ENCODE data around the gene MYL6.

MYL6 gene

DNA sequence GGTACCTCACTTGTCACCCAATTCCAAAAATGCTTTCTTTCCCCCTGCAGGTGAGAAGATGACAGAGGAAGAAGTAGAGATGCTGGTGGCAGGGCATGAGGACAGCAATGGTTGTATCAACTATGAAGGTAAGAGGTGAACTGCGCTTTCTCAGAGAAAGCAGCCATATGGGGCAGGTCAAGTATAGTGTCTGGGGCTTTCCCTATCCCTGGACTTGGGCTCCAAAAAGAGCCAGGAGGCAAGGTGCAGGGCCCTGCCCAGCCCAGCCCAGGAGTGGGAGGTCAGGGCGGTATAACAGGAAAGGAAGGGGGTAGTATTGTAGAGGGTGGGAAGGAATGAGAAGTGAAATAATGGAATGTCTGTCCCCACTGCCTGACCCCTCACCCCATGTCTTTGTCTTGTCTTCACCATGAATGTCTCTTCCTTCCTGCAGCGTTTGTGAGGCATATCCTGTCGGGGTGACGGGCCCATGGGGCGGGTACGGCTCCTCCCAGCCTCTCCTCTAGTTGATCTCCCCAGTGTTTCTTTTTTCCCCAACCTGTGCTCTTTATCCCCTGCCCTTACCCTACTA, 2.1 kb downstream of the MYL6 start:
- Mint-ChIP-seq H3K36me3 (peaks cover 11% of the 10 kb centered on the region), H3K27me3 (no peaks in the 10 kb centered on the region), H3K4me1 (peaks cover 42% of the 10 kb centered on the region), H3K9me3 (no peaks in the 10 kb centered on the region), H3K27ac (peak overlapping the region; percentile 87), H3K4me3 (peak overlapping the region; percentile 91)

DNA sequence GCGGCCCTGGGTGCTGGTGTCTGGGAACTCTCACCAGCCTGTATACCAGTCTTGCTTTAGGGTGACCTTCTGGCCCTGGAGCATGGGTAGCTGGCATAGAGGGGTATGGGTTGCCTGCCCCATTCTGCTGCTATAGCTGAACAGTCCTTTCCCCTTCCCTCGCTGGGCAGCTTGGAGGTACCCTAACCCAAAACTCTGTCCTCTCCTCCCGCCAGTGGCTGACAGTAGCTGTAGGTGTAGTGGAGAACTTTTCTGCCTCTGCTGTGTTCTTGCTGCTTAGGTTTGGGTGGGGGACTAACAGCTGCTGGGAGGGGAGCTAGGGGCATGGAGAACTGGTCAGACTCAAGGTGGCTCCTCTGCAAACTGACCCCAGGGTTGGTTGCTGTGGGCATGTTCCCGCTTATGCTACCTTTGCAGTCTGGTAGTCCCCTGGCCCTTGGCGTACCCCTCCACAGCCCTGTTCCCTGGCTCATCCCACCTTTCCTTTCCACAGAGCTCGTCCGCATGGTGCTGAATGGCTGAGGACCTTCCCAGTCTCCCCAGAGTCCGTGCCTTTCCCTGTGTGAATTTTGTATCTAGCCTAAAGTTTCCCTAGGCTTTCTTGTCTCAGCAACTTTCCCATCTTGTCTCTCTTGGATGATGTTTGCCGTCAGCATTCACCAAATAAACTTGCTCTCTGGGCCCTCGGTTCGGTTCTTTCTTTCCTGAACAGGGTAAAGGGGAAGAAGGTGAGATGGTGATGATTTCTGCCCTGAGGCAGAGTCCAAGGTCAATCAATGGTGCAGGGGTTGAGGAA, 2.9 kb downstream of the MYL6 start:
- Mint-ChIP-seq H3K27ac (peak overlapping the region; percentile 87), H3K36me3 (peaks cover 14% of the 10 kb centered on the region), H3K9me3 (no peaks in the 10 kb centered on the region), H3K27me3 (no peaks in the 10 kb centered on the region), H3K4me3 (peak overlapping the region; percentile 91), H3K4me1 (peaks cover 38% of the 10 kb centered on the region)

DNA sequence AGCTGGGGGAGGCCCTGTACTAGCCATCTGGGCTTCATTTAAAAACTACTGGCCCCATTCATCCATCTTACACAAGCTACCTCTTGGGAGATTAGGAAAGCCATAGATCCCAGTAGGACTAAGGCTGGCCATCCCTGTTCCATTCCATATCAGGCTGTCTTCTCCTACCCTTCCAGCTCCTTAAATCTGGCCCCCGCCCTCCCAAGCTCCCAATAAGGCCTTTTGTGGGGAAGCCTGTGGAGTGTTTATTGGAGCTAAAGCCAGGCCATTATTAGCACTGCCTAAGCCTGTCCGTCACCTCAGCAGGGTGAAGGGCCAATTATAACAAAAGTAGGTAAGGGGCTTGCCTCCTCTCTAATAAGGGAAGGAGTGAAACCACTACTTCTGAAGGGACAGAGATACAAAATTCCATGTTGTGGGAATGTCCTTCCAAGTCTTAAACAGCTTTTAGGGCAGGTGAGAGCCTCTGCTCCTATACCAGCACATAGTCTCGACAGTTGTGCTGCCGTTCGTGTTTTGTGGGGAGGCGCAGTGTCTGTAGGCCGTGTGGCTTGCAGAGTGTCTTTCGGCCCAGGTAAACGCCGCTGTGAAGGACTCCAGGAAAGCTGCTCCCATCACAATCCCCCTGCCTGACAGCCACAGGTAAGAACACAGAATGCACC, 3.7 kb downstream of the MYL6 start:
- H3K4me1 Mint-ChIP-seq: peaks cover 38% of the 10 kb centered on the region
- H3K27me3 Mint-ChIP-seq: no peaks in the 10 kb centered on the region
- no peaks in the 10 kb centered on the region for H3K9me3 Mint-ChIP-seq
- peak overlapping the region; percentile 53 for H3K4me3 Mint-ChIP-seq
- peak overlapping the region; percentile 87 for H3K27ac Mint-ChIP-seq
- peaks cover 14% of the 10 kb centered on the region for H3K36me3 Mint-ChIP-seq

DNA sequence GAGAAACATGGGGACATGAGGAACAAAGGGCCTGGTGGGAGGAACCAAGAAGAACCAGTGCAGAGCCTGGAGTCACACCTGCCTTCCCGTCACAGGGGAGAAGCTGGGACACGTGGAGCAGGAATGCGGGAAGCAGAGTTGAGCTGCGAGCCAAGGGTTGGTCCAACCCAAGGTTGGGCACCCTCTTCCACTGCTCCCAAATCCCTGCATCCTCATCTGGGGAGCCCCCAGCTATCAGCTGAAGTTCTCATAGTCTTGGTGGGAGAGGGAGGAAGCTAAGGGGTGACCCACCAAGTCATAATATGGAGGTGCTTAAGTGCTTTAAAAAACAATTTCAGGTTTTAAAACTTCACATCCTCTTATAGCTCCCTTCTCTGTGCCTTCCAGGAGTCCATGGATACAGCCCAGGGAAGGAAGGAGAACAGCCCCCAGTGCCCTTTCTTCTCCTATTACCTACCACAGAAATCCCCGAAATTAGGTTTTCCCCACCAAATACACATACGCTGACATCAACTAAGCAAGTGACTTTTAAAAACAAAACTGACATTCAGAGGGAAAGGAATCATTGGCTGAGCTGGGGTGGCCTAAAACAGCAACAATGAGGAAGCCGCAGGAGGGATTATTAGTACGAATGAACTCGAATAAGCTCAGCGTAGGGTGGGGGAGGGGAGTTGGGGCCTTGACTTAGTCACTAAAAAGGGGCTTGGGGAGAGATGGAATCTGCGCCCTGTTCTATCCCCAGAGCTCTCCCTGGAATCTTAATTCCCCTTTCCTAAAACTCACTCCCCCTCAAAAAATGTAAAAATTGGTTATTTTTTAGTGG, 4.5 kb downstream of the MYL6 start:
- Mint-ChIP-seq H3K27me3 (no peaks in the 10 kb centered on the region), H3K4me3 (no peak overlapping the region), H3K36me3 (peaks cover 14% of the 10 kb centered on the region), H3K27ac (peak overlapping the region; percentile 47), H3K9me3 (no peaks in the 10 kb centered on the region), H3K4me1 (peaks cover 30% of the 10 kb centered on the region)

DNA sequence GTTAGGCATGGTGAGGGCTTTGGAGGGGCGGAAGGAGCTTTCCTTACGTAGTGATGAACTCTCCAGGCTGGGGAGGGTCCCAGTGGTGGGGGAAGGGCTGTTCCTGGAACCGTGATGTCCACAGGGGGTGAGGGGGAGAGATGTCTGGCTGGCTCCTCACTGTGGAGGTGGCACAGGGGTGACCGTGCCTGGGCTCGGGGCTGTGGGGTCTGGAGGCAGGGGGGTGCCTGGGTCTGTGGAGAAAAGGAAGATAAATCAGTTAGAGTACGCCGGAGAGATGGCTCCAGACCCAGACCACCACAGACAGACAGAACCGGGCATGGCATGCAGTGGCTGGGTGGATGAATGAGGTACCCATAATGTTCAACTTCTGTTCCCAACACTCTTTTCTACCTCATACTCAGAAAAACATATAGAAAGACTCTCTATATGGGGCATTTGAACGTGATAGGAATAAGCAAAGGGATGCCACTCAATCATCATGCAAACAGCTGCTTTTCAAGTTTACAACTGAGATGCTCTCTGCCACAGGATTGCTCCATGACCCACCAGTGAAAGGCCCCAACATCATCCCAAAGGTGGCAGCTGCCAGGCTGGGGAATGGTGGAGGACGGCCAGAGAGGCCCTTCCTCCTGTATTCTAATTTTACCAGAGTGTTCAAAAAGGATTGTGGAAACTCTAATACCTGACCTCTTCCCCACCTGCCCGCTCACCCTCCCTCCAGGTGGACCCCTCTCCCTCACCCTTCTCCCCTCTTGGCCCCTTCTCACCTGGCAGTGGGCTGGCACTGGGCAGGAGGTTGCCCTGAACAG, 5.6 kb downstream of the MYL6 start:
- Mint-ChIP-seq H3K27me3 (no peaks in the 10 kb centered on the region), H3K9me3 (no peaks in the 10 kb centered on the region), H3K27ac (peak overlapping the region; percentile 48), H3K4me3 (no peak overlapping the region), H3K36me3 (peaks cover 17% of the 10 kb centered on the region), H3K4me1 (peaks cover 29% of the 10 kb centered on the region)

DNA sequence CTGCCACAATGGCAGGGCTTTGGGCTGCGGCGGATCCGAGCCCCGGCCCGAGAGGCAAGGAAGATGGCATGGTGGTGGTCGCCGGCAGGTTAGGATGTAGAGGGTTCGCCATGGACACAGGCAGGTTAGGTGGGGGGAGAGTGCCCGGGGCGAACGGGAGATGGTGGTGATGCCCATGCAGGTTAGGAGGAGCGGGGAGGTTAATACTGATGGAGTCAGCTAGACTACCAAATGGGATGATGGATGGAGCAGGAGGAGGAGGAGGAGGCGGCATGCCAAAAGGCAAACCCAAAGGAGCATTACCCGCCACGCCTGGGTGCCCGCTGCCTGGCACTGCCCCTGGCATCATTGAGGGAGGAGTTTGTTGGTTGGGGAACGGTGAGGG, 6.2 kb downstream of the MYL6 start:
- no peaks in the 10 kb centered on the region for H3K9me3 Mint-ChIP-seq
- peaks cover 24% of the 10 kb centered on the region for H3K4me1 Mint-ChIP-seq
- peak overlapping the region; percentile 48 for H3K27ac Mint-ChIP-seq
- H3K36me3 Mint-ChIP-seq: peaks cover 12% of the 10 kb centered on the region
- no peaks in the 10 kb centered on the region for H3K27me3 Mint-ChIP-seq
- no peak overlapping the region for H3K4me3 Mint-ChIP-seq

DNA sequence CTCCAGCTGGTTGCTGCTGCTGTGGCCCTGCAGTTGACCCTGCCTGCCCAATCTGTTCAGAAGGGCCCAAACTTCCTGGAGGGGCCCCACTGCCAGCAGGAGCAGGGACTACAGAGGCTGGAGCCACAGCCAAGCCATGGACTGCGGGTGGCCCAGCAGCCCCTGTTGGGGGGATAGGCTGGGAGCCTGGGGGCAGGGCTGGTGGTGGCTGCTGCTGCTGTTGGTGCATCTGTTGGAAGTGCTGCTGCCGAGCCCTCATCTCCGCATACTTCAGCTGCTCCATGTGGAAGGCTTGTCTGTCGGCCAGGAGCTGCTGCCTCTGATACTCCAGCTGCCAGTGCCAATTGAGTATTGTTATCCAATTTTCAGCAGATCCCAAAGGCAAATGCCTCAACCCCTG, 7.2 kb downstream of the MYL6 start:
- Mint-ChIP-seq H3K4me1 (peaks cover 14% of the 10 kb centered on the region), H3K36me3 (peaks cover 17% of the 10 kb centered on the region), H3K27me3 (no peaks in the 10 kb centered on the region), H3K4me3 (no peak overlapping the region), H3K9me3 (no peaks in the 10 kb centered on the region), H3K27ac (peak overlapping the region; percentile 62)

DNA sequence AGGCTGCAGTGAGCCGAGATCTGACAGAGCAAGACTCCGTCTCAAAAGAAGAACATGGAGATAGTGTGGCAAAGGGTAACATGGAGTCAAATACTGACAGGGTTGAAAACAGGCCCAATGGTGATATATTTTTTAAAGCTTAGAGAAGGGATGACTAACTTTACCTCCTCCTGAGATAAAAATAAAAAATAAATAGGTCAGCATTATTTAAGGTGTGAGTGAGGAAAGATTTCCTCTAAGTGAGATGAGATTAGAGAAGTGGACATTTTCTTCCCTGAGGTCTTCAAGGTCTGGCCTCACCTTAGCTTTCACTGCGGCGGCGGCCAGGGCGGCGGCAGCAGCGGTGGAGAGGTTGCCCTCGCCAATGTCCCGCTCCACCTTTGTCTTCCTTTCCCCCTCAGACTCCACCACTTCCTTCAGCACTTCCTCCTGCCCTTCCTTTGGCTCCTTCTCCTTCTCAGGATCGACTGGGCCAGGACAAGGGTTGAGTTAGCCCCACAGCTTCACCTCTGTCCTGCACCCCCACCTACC, 11.1 kb downstream of the MYL6 start:
- H3K4me3 Mint-ChIP-seq: no peak overlapping the region

DNA sequence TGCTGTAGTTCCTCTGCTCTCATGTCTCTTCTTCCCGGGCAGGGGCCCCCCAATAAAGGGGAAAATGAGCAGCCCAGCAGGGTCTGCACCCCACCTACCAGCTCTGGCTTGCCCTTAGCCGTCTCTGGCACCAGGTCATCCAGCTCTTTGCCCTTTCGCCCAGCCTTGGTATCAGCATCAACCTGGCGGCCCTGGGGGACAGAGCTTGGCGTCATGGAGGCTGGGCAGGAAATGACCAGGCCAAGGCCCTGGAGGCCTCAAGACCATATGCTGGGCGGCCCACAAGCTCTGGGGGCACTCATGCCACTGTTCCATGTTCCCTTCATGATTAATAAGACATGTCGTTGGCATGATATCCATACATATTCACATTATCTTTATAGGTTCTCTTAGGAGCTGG, 14.7 kb downstream of the MYL6 start:
- no peak overlapping the region for H3K4me3 Mint-ChIP-seq
- H3K9me3 Mint-ChIP-seq: no peaks in the 10 kb centered on the region
- H3K27me3 Mint-ChIP-seq: no peaks in the 10 kb centered on the region
- no peak overlapping the region for H3K27ac Mint-ChIP-seq
- H3K36me3 Mint-ChIP-seq: peaks cover 20% of the 10 kb centered on the region
- H3K4me1 Mint-ChIP-seq: no peaks in the 10 kb centered on the region

More for the DNA sequence above, 11.1 kb downstream of the MYL6 start:
- Mint-ChIP-seq H3K9me3 (no peaks in the 10 kb centered on the region), H3K27ac (no peak overlapping the region), H3K36me3 (peaks cover 16% of the 10 kb centered on the region), H3K4me1 (no peaks in the 10 kb centered on the region), H3K27me3 (no peaks in the 10 kb centered on the region)

DNA sequence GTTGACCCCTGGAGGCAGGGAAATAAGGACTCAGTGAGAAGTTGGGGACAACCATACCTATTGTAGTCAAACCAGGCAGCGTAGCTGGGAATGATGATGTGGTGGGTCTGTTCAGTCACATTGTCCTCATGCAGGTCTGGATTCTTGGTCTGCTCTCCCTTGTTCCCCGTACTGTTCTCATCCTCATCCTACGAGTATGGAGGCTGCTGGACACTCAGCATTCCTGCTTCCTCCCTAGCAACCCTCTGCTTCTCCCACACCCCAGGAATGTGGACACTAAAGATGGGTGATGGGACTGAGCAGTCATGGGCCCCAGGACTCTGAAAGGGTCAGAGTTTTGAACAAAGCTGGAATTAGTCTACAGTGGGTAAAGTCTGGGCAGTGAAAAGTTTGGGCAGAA, 20.2 kb downstream of the MYL6 start:
- no peaks in the 10 kb centered on the region for H3K9me3 Mint-ChIP-seq
- H3K4me3 Mint-ChIP-seq: no peak overlapping the region
- no peaks in the 10 kb centered on the region for H3K27me3 Mint-ChIP-seq
- no peaks in the 10 kb centered on the region for H3K4me1 Mint-ChIP-seq
- peaks cover 20% of the 10 kb centered on the region for H3K36me3 Mint-ChIP-seq
- no peak overlapping the region for H3K27ac Mint-ChIP-seq

DNA sequence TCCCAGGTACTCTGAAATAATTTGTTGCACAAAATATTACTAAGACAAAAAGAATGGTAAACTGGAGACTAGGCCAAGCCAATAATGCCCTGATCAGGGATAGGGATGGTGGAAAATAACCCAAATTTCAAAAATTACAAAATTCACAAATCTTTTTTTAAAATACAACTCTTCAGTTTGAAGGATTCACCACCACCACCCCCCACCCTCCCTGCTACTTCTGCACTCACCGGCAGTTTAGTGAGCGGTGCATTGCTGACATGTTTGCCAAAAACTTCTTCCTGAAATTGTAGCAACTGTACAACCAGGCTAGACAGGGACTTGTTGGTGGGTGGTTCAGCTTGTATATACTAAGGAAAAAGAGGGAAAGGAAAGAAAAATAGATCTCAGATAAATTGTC, 28.8 kb downstream of the MYL6 start:
- no peaks in the 10 kb centered on the region for H3K9me3 Mint-ChIP-seq
- no peaks in the 10 kb centered on the region for H3K27me3 Mint-ChIP-seq
- peak overlapping the region; percentile 90 for H3K4me3 Mint-ChIP-seq
- H3K36me3 Mint-ChIP-seq: peaks cover 6% of the 10 kb centered on the region
- peaks cover 38% of the 10 kb centered on the region for H3K4me1 Mint-ChIP-seq
- H3K27ac Mint-ChIP-seq: peak overlapping the region; percentile 85

DNA sequence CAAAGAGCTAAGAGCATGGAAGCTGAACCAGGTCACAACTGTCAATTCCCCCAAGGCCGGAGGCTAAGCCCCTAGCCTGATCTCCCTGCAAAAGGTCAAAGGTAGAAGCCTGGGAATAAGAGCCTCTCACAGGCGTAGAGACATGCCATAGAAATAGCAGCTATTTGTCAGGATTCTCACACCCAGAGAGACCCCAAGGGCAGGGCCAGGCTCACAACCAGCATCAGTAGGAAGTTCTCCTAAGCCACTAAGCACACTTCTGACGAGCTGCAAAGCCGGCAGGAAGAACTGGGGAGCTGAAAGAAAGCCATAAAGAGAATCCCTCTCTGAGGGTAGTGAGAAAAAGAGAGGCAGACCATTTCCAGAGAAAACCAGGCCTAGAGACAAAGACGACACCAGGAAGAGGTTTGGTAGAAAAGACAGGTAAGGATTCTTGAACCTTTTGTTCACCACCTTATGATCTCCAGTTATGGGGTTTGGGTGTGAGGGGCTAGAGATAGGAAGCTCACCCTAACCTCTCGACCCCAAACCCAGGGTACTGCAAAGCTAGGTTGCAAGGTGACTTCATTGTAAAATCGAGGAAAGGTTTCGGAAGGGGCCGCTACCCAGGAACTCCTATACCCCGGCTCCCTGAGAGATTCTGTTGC, 30.1 kb downstream of the MYL6 start:
- Mint-ChIP-seq H3K27ac (peak overlapping the region; percentile 91), H3K36me3 (peaks cover 6% of the 10 kb centered on the region), H3K4me1 (peaks cover 45% of the 10 kb centered on the region), H3K4me3 (peak overlapping the region; percentile 90), H3K9me3 (no peaks in the 10 kb centered on the region), H3K27me3 (no peaks in the 10 kb centered on the region)

DNA sequence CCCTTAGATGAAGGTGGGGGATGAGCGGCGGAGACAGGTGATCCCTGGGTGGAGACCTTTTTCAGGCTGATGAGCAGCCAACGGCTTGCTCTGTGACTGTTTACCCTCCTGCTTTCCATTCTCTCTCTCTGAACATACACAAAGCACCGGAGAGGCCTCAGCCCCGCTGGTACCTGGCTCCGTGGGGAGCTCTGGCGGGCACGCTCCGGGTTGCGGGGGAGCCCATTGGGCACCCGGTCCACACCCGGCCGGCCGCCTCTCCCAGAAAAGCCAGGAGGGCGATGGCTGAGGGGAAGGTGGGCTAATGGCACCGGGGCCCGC, 30.6 kb downstream of the MYL6 start:
- Mint-ChIP-seq H3K36me3 (peaks cover 6% of the 10 kb centered on the region), H3K4me1 (peaks cover 49% of the 10 kb centered on the region), H3K9me3 (no peaks in the 10 kb centered on the region), H3K27ac (peak overlapping the region; percentile 91), H3K4me3 (peak overlapping the region; percentile 90), H3K27me3 (no peaks in the 10 kb centered on the region)

DNA sequence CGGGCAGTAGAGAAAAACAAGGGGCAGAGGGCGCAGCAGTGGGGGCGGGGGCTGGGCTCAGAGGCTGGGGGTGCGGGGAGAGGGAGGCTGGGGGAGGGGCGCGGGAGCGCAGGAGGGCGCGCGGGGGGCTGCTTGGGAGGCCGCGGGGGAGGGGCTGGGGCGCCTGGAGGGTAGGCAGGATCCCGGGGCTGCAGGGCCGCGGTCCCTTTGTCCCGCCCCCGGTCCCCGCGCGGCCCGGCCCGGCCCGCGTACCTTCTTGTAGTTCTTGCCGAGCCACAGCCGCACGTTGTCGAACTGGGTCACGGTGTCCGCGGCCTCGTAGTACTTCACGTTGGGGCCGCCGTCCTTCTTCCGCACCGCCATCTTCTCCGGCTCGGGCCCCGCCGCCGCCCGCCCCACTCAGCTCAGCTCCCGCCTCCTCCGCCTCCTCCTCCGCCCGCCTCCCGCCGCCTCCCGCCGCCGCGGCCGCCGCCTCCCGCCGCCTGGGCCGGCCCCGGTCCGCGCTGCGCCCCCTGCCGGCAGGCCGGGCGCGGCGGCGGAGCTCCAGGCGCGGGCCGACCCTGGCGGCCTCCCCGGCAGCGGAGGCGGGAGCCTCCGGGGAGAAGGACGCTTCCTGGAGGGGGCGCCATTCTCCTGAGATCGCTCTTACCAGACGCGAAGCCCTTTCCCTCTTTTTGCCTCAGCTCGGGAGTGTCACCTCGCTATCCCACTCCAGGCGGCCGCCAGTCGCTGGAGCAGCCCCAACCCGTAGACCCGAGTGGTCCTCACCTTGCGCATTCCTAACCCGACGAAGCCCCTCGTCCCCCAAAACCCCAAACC, 31.1 kb downstream of the MYL6 start, which contains the start of gene SMARCC2:
TSS of gene SMARCC2 (minus strand) at position 385 of the 819 bp plus-strand sequence. CDS start at position 363, 22 bp downstream.
- Mint-ChIP-seq H3K27me3 (no peaks in the 10 kb centered on the region), H3K36me3 (peaks cover 5% of the 10 kb centered on the region), H3K4me1 (peaks cover 49% of the 10 kb centered on the region)

More for the DNA sequence above, 31.1 kb downstream of the MYL6 start, which contains the start of gene SMARCC2:
- Mint-ChIP-seq H3K9me3 (no peaks in the 10 kb centered on the region), H3K4me3 (peak within 1 kb of the TSS; percentile 98), H3K27ac (peak within 1 kb of the TSS; percentile 100)
